ENCODE data around the gene MRPS15.

Gene MRPS15

DNA sequence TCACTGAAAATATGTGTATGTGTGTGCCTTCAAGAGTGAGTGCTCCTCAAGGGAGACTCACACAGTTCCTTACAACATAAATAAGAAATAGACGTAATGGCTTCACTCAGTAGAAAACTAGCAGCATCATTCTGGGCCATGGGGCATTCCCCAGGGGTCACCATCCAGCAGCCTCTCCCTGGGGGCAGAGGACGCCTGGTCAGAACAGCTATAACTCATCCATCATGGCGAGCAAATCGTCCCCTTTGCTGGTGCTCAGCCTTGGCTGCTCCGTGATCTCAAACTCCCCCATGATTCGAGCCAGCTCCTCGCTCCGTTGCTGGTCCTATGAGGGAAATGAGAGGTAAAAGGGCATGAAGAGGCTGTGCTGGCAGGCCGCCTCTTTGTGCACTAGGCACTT is 46.3 kb downstream of the MRPS15 start:
- DNase-seq (ENCODE audit: low spot score), result no peak
- no peak for TF ChIP-seq CTCF (IDR thresholded peaks at IDR 0.05; ENCODE audit: extremely low read depth, missing control alignments)

DNA sequence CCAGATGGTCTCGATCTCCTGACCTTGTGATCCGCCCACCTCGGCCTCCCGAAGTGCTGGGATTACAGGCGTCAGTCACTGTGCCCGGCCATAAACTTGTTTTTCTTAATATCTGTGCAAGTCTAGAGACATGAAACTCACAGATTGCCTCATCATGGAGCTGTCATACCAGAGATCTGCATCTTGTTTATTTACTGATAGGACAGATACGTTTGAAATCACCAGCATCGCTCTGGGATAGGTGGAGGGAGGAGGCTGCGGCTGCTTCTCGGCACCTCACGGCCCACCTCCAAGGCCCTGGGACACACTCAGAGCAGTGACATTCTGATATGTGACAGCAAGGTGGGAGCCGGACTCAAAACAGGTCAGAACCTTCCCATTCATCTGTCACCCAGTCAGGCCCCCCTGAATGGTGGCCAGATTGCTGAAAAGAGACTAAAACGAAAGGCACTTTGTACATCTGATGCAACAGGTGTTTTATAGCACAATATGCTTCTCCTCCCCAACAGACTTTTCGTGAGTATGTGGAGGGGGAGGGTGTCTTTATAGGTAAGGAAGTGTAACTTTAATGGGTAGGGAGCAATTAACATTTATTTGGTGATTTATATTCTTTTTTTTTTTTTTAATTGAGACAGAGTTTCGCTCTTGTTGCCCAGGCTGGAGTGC is 48.4 kb downstream of the MRPS15 start:
- TF ChIP-seq CTCF (IDR thresholded peaks at IDR 0.05; ENCODE audit: extremely low read depth, missing control alignments), result no peak
- no peak for DNase-seq (ENCODE audit: low spot score)

GRCh38 chr1:36414384-36414783 is 49.8 kb downstream of the MRPS15 start:
- TF ChIP-seq CTCF (IDR thresholded peaks at IDR 0.05; ENCODE audit: extremely low read depth, missing control alignments), result no peak
- no peak for DNase-seq (ENCODE audit: low spot score)

DNA sequence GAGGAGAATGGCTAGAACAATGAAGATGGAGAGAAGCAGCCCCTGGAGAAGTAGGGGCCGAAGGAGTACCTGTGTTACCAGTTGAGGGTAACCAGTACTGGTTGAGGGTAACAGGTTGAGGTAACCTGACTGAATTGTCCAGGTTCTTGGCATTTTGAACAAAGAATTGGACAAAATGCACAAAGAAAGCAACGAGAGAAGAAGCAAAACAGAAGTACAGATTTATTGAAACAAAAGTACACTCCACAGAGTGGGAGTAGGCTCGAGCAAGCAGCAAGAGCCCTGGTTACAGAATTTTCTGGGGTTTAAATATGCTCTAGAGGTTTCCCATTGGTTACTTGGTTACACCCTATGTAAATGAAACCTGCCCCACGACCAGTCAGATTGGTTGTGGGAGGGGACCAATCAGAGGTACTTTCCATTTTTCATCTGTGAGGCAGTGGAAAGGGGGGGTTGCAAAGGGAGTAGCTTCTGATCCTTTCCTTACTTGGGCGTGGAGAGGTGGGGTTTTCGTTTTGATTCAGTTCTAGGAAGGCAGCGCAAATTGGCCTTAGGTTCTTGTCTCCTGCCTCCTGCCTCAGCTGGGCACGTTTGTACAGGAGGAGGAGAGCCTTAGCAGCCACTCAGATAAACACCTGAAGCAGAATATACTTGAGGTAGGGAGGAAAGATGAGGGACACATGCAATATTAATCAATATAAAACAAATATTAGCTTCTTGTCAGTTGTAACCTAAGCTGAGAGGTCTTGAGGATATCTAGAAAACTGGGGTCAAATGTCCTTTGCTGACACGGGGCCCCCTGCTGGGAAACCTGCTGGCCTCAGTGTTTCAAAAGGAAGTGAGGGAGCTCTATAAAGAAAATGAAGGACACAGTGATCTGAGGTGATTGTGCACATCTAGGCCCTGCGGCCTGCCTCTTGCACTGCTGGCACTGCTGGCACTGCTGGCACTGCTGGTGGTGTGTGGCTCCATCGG is 52.2 kb downstream of the MRPS15 start:
- no peak for TF ChIP-seq CTCF (IDR thresholded peaks at IDR 0.05; ENCODE audit: extremely low read depth, missing control alignments)
- DNase-seq (ENCODE audit: low spot score), result no peak

DNA sequence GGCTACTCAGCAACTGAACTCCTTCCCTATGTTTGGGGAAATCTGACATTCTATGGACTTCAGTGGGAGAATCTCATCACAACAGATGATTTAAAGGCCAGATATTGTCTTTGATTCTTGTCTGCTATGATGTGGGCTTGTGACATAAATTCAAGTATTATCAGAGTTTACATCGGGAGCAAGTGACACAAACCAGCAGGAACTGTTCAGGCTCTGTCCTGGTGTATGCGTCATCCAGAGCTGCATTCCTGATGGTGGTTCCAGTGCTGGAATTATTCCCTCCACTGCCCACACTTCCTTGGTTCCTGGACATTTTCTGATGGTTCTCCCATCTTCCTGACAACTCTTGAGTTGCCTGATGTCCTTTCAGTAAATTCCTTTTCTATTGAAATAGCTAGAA is 55.7 kb downstream of the MRPS15 start:
- no peak for TF ChIP-seq CTCF (IDR thresholded peaks at IDR 0.05; ENCODE audit: extremely low read depth, missing control alignments)
- no peak for DNase-seq (ENCODE audit: low spot score)

DNA sequence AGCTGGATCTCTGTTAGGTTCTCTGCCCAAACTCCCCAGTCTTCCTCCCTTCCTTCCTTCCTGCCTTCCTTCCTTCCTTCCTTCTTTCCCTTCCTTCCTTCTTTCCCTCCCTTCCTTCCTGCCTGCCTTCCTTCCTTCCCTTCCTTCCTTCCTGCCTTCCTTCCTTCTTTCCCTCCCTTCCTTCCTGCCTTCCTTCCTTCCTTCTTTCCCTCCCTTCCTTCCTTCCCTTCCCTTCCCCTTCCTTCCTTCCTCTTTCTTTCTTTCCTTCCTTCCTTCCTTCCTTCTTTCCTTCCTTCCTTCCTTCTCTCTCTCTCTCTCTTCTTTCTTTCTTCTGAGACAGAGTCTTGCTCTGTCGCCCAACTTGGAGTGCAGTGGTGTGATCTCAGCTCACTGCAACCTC is 57.7 kb downstream of the MRPS15 start:
- no peak for TF ChIP-seq CTCF (IDR thresholded peaks at IDR 0.05; ENCODE audit: extremely low read depth, missing control alignments)
- DNase-seq (ENCODE audit: low spot score), result no peak
